Neuron (in vitro differentiated cells): ENCODE results near the gene FOXP1.
"Not testable (repeated sequence)": the region's sequence is repeated elsewhere in the genome, so short reads cannot be mapped to it uniquely, and the experiment has no call there.

Experiments used
- H2AFZ ChIP-seq: one replicate; pipeline ENCODE4 v1.6.1; 2013; ENCODE audit warnings: low read depth, mild to moderate bottlenecking, inconsistent platforms, low read length, moderate library complexity
- H3K27me3 ChIP-seq: one replicate; pipeline ENCODE4 v1.6.1; 2013; ENCODE audit warnings: low read length; ENCODE audit not compliant: insufficient read depth
- H3K36me3 ChIP-seq: one replicate; pipeline ENCODE4 v1.6.1; 2013; ENCODE audit warnings: low read length; ENCODE audit not compliant: insufficient read depth
- H3K4me1 ChIP-seq: one replicate; pipeline ENCODE4 v1.6.1; 2013; ENCODE audit warnings: low read length; ENCODE audit not compliant: insufficient read depth
- H3K4me3 ChIP-seq: 2 replicates; pipeline ENCODE4 v1.5.1; 2013; ENCODE audit warnings: mild to moderate bottlenecking, low read length, moderate library complexity
- H3K9me3 ChIP-seq: one replicate; pipeline ENCODE4 v1.6.1; 2013; ENCODE audit warnings: low read length

FOXP1 gene

DNA sequence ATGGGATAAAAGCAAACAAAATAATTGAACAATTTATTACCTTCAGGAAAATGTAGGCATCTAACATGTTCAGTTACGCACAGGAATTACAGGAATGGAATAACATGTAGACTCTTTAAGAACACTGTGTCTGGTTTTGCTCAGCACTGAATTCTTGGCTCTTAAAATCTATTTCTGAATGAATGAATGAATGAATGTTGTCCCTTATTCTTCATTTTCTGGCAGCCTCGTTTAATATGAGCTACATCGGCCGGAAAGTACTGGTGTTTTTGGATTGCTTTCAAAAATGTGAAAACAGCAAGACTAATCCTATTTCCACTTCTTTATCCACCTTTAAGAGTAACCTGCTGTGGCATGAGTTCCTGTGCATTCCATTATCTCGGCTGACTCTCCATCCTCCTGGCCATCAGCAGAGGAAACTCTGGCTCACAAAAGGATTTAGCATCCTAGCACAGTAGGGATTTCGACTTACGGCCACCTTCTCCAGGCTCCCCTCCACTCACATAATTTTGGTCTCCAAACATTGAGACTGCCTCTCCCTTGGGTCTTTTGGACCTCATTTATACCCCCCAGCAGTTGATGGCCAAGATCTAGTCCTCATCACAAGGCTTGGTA lies 145.3 kb downstream of the FOXP1 start:
- Histone ChIP-seq H3K4me1 (no peaks in the 10 kb centered on the region), H3K4me3 (no peak overlapping the region), H2AFZ (no peak overlapping the region), H3K27me3 (no peaks in the 10 kb centered on the region), H3K36me3 (no peaks in the 10 kb centered on the region), H3K9me3 (no peaks in the 10 kb centered on the region)

DNA sequence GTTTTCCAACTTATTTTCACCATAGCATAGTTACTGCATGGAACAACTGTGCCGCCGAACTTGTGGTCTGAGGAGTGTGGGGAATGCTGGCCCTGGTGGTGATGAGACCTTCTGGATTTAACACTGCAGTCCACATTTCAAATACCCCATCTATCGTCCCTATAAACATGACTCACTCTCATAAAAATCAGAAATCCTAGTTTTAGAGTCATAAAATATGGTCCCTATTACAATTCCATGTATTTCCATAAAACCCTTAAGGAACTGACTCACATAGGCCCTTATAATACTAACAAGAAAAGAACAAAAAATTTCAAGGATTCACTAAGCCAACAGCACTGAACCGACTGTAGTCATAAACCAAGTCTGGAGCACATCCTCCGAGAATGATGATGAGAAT lies 147.2 kb downstream of the FOXP1 start:
- no peaks in the 10 kb centered on the region for H3K27me3 ChIP-seq

DNA sequence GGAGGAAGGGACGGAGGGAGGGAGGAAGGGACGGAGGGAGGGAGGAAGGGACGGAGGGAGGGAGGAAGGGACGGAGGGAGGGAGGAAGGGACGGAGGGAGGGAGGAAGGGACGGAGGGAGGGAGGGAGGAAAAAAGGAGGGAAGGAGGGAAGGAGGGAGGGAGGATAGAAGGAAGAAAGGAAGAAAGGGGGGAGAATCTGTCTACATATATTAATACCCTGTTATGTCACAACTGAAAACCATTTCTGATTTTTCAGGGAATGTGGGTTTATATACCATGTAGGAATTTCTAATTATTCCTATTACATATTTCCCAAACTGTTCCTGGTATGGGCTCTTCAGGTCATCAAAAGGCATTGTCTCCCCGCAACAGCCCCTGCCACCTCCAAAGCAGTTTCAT lies 147.7 kb downstream of the FOXP1 start:
- H3K4me3 ChIP-seq, H3K27me3 ChIP-seq, H3K36me3 ChIP-seq, H2AFZ ChIP-seq, H3K9me3 ChIP-seq, H3K4me1 ChIP-seq: not testable (repeated sequence)

More for the DNA sequence above, 147.2 kb downstream of the FOXP1 start:
- Histone ChIP-seq H3K9me3 (no peaks in the 10 kb centered on the region), H3K4me3 (no peak overlapping the region), H2AFZ (no peak overlapping the region), H3K4me1 (no peaks in the 10 kb centered on the region), H3K36me3 (no peaks in the 10 kb centered on the region)

DNA sequence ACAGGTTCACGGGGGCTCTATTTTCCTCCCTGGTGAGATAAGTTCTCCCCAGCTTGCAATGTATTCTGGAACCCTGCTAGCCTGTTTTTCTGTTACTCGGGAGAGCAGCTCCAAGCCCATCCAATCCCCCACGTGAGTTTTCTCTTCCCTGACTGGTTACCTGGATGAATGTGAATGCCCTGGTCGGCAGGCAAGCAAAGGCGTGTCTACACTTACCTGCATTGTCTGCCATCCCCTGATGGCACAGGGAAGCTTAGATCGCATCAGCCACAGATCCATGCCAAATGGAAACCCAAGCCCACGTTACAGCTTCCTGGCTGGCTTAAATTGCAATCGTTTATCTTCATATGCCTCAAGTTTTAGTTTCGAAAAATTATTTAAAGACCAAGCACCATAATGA lies 149.9 kb downstream of the FOXP1 start:
- Histone ChIP-seq H3K27me3 (no peaks in the 10 kb centered on the region), H3K36me3 (no peaks in the 10 kb centered on the region), H3K4me1 (no peaks in the 10 kb centered on the region), H2AFZ (no peak overlapping the region), H3K9me3 (no peaks in the 10 kb centered on the region), H3K4me3 (no peak overlapping the region)

DNA sequence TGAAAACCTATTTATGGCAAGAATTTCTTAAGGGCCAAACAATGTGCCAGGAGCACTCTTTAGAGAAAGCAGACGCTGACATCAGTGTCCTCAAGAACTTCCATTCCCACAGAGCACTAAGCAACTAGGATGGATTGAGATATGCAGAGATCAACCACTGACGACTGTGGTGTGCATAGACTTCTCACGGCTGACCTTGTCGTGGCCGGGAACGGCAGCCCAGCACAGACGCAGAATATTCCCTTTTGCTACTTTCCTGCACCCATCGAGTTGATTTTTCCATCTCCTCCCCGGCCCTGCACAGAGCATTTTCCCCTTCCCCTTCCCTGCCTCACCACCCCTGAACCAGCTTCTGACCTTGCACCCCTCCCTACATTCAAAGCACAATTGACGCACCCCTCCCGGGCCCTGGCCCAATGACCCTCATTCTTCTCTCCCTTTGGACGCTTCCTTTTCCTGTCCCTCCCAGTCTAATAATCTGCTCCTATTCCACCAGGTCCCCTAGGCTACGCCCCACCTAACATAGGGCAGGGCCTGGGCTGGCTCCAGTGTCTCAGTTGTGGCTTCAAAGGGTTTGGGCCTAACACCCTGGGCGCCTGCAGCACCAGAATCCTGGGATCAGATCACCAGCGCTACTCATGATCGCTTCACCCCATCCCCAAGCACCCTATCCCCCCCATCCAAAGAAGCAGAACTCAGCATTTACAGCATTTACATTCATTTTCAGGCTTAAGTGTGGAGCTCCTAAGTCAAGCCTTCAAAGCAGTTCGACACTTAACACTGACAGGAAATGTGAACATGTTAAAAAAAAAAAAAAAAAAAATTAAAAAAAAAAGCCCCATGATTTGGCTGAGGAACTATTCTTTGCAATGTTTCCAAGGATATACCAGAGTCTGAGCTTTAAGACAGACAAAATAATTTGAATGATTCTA lies 151.2 kb downstream of the FOXP1 start:
- Histone ChIP-seq H3K4me3 (no peak overlapping the region), H3K9me3 (no peaks in the 10 kb centered on the region), H3K4me1 (no peaks in the 10 kb centered on the region), H3K27me3 (no peaks in the 10 kb centered on the region), H2AFZ (no peak overlapping the region), H3K36me3 (no peaks in the 10 kb centered on the region)

DNA sequence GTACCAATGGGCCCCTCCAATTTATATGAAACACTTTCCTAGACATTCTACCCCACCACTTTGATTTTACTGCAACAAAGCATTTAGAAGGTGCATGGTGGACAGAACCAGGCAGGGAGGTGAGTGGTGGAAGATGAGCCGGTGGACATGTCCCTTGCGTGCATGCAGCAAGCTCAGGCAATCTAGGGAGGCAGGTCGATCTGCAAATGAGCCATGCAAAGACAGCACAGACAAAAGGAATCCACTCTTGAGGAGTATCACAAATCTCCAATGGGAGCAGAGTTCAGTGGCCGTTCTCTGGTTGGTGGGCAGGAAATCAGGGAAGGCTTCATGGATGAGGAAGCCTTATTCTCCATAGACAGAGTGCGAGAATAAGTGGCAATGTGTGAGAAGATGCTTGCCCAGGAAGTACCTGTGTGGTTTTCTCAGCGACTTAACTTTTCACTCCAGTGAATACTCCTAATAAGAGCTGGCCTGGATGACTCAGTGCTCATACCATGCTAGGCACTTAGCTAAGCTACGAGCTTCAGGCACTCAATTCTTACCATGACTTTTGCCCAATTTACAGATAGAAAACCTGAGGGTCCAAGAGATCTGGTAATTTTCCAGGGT lies 152.5 kb downstream of the FOXP1 start:
- Histone ChIP-seq H3K27me3 (no peaks in the 10 kb centered on the region), H3K36me3 (no peaks in the 10 kb centered on the region), H3K4me1 (no peaks in the 10 kb centered on the region), H3K4me3 (no peak overlapping the region), H3K9me3 (no peaks in the 10 kb centered on the region), H2AFZ (no peak overlapping the region)

DNA sequence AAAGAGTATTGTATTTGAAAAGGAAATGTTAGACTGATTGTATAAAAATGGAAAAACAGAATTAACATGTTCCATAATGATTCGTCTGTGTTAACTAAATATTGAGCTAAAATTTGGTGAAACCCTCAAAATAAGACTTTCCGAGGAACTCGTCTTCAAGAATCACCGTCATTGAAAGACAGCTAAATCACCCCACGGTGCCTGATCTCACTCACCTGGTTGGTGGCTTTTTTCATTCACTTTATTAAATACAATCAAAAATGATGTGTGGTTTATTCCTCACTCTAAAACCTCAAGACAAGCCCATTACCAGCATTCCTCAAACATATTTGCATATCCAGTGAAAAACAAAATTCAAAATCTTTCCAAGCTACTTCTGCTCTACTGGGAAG lies 153.9 kb downstream of the FOXP1 start:
- Histone ChIP-seq H3K4me1 (no peaks in the 10 kb centered on the region), H3K4me3 (no peak overlapping the region), H3K27me3 (no peaks in the 10 kb centered on the region), H3K9me3 (no peaks in the 10 kb centered on the region), H2AFZ (no peak overlapping the region), H3K36me3 (no peaks in the 10 kb centered on the region)

DNA sequence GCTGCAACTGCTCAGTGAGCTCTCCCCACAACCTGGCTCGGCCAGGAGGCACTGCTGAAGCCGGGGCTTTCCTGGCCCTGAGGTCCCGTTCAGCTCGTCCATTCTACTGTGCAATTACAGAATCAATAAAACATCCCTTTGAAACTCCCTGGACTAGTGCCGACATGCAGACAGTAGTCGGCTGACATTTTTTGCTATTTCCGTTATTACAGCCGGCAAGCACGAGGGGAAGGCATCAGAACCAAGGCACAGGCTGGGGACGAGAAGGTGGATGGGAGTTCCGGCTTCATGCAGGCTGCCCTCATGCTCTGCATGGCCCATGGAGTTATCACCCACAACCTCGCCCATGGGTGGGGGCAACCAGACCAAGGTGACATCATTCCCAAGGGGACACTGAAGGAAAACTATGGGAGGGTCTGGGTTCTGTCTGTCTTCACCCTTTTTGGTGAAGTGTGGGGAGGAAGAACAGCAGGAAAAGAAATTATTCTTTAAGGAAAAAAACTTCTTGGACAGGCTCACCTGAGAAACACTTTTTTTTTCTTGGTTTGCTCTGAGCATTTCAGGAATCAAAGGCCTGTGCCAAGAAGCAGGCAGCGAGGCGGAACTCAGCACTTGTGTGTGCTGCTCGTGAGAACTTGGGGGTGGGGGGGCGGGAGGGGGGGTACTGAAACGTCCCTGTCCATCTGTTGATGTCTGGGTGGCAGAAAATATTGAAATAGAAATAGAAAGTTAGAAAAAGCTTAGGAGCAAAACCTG lies 154.5 kb downstream of the FOXP1 start:
- Histone ChIP-seq H3K4me3 (no peak overlapping the region), H3K27me3 (no peaks in the 10 kb centered on the region), H3K9me3 (no peaks in the 10 kb centered on the region), H3K36me3 (no peaks in the 10 kb centered on the region), H3K4me1 (no peaks in the 10 kb centered on the region), H2AFZ (no peak overlapping the region)

DNA sequence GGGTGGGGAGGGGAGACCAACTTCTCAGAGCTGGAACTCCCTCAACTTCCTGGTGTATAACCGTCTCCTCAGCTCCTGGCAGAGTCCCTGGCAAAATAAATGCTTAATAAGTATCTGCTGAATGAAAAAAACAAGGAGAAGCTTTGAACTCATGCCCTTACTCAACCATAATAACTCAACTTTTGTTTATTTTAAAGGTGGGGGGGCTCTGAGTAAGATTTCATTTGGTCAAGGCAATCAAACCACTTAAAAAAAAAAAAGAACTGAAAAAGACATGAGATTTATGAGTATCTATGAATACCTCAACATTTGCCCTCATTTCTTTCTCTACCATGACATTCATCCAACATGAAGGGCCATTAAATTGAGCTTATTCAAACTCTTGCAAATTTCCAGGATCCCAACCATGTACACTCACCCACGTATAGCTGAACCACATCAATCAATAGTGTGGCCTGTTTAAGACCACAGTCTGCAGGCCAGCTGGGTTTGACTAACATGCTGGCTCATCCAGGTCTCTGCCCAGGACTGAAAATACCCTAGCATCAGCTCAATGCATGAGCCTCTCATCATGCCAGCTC lies 157.9 kb downstream of the FOXP1 start:
- H2AFZ ChIP-seq = no peak overlapping the region
- H3K4me1 ChIP-seq = no peaks in the 10 kb centered on the region
- H3K27me3 ChIP-seq = no peaks in the 10 kb centered on the region
- no peak overlapping the region for H3K4me3 ChIP-seq
- H3K9me3 ChIP-seq = no peaks in the 10 kb centered on the region
- no peaks in the 10 kb centered on the region for H3K36me3 ChIP-seq

DNA sequence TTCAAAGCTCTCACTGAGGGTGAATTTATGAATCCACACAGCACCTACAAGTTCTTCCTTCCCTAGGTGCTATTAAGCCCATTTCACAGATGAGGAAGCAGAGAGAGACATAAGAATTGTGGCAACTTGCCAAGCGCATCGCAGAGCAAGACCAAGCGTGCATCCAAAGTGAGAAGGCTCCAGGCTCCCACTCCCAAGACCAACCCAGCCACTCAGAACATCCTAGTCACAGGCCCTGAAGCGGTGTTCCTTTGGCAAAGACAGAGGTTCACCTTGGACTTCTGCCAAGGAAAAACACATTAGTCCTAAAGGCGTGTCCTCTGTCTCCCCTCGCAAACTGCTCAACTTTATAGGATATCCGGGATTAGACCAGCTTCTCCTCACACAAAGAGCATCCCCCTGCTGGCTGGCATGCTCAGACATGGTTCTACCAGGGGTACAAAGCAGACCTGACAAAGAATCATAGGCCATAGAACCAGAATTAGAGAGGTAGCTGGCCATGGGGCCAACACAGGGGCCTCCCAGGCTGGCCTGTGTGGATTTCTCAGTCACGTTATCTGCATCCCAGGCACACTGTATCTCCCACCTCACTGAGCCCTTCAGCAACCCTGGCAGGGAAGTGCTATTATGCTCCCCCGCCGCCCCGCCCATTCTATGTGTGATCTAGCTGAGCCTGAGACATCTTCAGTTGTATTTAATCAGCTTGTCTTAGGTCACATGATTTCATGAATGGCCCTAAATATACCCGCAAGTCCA lies 160.2 kb downstream of the FOXP1 start:
- H3K27me3 ChIP-seq = no peaks in the 10 kb centered on the region
- H3K4me3 ChIP-seq = no peak overlapping the region
- H3K36me3 ChIP-seq = no peaks in the 10 kb centered on the region
- no peak overlapping the region for H2AFZ ChIP-seq
- H3K9me3 ChIP-seq = no peaks in the 10 kb centered on the region
- H3K4me1 ChIP-seq = no peaks in the 10 kb centered on the region

DNA sequence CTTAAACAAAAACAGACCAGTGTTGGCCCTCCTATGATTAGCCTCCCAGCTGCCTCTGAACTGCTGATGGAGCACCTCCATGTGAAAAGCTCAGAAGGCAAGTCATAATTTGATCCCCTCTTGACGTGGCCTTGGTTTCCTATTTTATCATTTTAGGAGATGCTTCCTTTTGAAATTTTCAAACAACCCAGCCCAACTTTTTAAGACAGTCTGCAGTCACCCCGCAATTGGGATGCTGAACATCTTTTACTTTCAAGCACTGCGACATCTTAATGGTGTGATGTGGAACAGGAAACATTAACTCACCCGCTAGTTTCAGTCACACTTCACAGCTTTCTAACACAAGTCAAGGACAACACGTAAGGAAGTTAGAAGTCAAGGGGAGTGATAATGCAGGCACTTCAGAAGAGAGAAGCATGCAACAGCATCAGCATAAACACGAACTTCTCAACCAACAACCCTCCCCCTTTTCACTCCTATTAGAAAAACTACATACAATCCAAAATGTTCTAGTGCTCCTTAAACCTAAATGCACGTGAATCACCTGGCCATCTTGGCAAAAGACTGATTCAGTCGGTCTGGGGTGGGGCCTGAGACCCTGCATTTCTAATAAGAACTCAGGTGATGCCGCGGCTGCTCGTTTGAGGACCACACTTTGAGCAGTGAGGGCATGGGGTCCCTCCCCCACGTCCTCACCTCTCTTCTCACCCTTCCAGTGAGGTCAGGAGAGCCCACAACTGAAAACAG lies 161.5 kb downstream of the FOXP1 start:
- H3K36me3 ChIP-seq = no peaks in the 10 kb centered on the region
- H2AFZ ChIP-seq = no peak overlapping the region
- H3K9me3 ChIP-seq = no peaks in the 10 kb centered on the region
- H3K4me3 ChIP-seq = no peak overlapping the region
- H3K27me3 ChIP-seq = no peaks in the 10 kb centered on the region
- H3K4me1 ChIP-seq = no peaks in the 10 kb centered on the region

DNA sequence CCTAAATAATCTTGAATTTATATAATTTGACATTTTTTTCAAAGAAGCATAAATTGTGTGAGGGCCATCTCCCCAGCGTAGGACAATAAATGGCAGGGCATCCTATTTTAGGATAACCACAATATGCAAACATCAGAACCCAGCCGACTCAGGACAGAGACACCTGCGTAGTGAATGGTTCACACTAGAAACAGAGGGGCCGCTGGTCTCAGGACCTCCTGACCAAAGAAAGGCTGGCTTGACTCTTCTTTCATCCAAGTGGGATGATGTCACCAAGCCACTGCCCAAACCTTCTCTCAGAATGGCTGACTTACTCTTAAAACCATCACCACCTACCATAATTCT lies 162.1 kb downstream of the FOXP1 start:
- no peak overlapping the region for H2AFZ ChIP-seq

More for the DNA sequence above, 162.1 kb downstream of the FOXP1 start:
- Histone ChIP-seq H3K9me3 (no peaks in the 10 kb centered on the region), H3K27me3 (no peaks in the 10 kb centered on the region), H3K36me3 (no peaks in the 10 kb centered on the region), H3K4me3 (no peak overlapping the region), H3K4me1 (no peaks in the 10 kb centered on the region)
